SU-DHL-6 (cell line): ENCODE data around the gene CAB39.
A peak's percentile ranks its signal among the peaks of the same experiment; 100 is the strongest.

Source experiments
- H2AFZ ChIP-seq: fragments of 200-600 bp; sonication (generic); 2 replicates; pipeline ENCODE4 v1.6.1; 2014; ENCODE audit warnings: low read depth, mild to moderate bottlenecking, moderate library complexity, mixed read lengths, antibody characterized with exemption, low read length; ENCODE audit not compliant: severe bottlenecking
- H3F3A ChIP-seq: fragments of 200-600 bp; shearing (Covaris generic); 2 replicates; pipeline ENCODE4 v1.6.0; 2016; ENCODE audit warnings: antibody characterized with exemption, mild to moderate bottlenecking; ENCODE audit not compliant: insufficient read depth
- H3K27ac ChIP-seq: fragments of 200-600 bp; sonication (generic); 2 replicates; pipeline ENCODE4 v1.5.1; 2016; ENCODE audit warnings: low read depth, mild to moderate bottlenecking, low read length, moderate library complexity, mixed read lengths
- H3K27me3 ChIP-seq: fragments of 200-600 bp; sonication (generic), shearing (Covaris generic); 2 replicates; pipeline ENCODE4 v1.6.0; 2014; ENCODE audit warnings: mild to moderate bottlenecking, low read length
- H3K36me3 ChIP-seq: fragments of 200-600 bp; sonication (generic); 2 replicates; pipeline ENCODE4 v1.6.1; 2014; ENCODE audit warnings: mild to moderate bottlenecking, low read length, mixed read lengths
- H3K4me2 ChIP-seq: fragments of 300-600, 200-600 bp; shearing (Covaris generic), sonication (generic); 2 replicates; pipeline ENCODE4 v1.6.0; 2014; ENCODE audit warnings: low read length, low read depth, mild to moderate bottlenecking; ENCODE audit not compliant: poor library complexity, severe bottlenecking
- H3K4me3 ChIP-seq: fragments of 200-600 bp; sonication (generic); 2 replicates; pipeline ENCODE4 v1.5.1; 2014; ENCODE audit warnings: antibody characterized with exemption, low read length, mild to moderate bottlenecking, mixed read lengths; ENCODE audit not compliant: insufficient read depth, poor library complexity, severe bottlenecking
- H3K79me2 ChIP-seq: fragments of 200-600 bp; sonication (generic); 2 replicates; pipeline ENCODE4 v1.6.1; 2014; ENCODE audit warnings: mild to moderate bottlenecking, low read length, moderate library complexity; ENCODE audit not compliant: insufficient read depth
- H3K9ac ChIP-seq: fragments of 200-600 bp; sonication (generic); 2 replicates; pipeline ENCODE4 v1.7.0; 2014; ENCODE audit warnings: mild to moderate bottlenecking, low read length
- H3K9me2 ChIP-seq: fragments of 200-600 bp; sonication (generic); replicated peaks from 2 replicates; pipeline ENCODE4 v1.6.1; 2014; ENCODE audit warnings: low read length; ENCODE audit not compliant: insufficient read depth
- H3K9me3 ChIP-seq: fragments of 200-600 bp; sonication (generic); 2 replicates; pipeline ENCODE4 v1.6.1; 2014; ENCODE audit warnings: low read length, mixed read lengths; ENCODE audit not compliant: insufficient read depth
- H4K20me1 ChIP-seq: fragments of 200-600 bp; sonication (generic); 2 replicates; pipeline ENCODE4 v1.6.1; 2014; ENCODE audit warnings: low read depth, mild to moderate bottlenecking, antibody characterized with exemption, low read length, moderate library complexity, mixed read lengths
- EZH2phosphoT487 ChIP-seq: fragments of 200-600 bp; sonication (generic), shearing (Covaris generic); conservative IDR thresholded peaks from 2 replicates; pipeline ENCODE4 v1.6.1; 2018; ENCODE audit warnings: mild to moderate bottlenecking, antibody characterized with exemption, low read length, moderate library complexity, mixed read lengths
- TF ChIP-seq, protein P1 (sequence below): fragments of 200-600 bp; sonication (generic); IDR thresholded peaks from one replicate; pipeline ENCODE4 v1.5.1; 2017; ENCODE audit warnings: antibody characterized with exemption, mild to moderate bottlenecking, low read length, moderate library complexity; ENCODE audit not compliant: insufficient read depth, poor library complexity, severe bottlenecking

Gene CAB39

DNA sequence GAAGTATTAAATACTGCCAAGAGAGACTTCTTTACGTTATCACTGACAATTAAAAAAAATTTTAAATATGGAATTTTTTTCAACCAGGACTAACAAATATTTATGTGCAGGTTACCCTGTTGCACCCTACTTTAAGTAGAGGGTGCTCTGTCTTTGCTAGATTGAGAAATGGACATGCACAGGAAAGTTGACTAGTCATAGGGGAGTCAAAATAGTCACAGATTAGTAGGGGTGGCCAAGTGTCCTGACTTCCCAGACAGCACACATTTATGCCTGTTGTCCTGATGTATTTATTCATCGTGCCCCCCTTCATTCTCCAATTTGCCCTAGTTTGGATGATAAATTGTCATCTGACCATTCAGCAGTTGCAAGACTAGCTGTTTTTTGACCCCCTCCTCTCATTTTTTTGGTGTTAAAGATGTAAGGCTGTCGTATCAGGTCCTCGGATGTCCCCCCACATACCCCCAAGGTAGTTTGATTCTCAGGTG, 20.3 kb downstream of the CAB39 start:
- no peak overlapping the region for H3K27ac ChIP-seq
- H3K9me3 ChIP-seq = no peaks in the 10 kb centered on the region
- no peak overlapping the region for H3K9ac ChIP-seq
- H3F3A ChIP-seq = no peaks in the 10 kb centered on the region
- no peaks in the 10 kb centered on the region for H3K36me3 ChIP-seq
- no peak overlapping the region for H2AFZ ChIP-seq
- TF ChIP-seq EZH2phosphoT487 = no peak
- TF ChIP-seq, protein P1, sequence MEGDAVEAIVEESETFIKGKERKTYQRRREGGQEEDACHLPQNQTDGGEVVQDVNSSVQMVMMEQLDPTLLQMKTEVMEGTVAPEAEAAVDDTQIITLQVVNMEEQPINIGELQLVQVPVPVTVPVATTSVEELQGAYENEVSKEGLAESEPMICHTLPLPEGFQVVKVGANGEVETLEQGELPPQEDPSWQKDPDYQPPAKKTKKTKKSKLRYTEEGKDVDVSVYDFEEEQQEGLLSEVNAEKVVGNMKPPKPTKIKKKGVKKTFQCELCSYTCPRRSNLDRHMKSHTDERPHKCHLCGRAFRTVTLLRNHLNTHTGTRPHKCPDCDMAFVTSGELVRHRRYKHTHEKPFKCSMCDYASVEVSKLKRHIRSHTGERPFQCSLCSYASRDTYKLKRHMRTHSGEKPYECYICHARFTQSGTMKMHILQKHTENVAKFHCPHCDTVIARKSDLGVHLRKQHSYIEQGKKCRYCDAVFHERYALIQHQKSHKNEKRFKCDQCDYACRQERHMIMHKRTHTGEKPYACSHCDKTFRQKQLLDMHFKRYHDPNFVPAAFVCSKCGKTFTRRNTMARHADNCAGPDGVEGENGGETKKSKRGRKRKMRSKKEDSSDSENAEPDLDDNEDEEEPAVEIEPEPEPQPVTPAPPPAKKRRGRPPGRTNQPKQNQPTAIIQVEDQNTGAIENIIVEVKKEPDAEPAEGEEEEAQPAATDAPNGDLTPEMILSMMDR = no peak
- no peak overlapping the region for H3K4me3 ChIP-seq
- no peaks in the 10 kb centered on the region for H3K27me3 ChIP-seq
- H3K4me2 ChIP-seq = no peak overlapping the region
- H3K9me2 ChIP-seq = no peaks in the 10 kb centered on the region
- peaks cover 97% of the 10 kb centered on the region for H3K79me2 ChIP-seq
- no peaks in the 10 kb centered on the region for H4K20me1 ChIP-seq

DNA sequence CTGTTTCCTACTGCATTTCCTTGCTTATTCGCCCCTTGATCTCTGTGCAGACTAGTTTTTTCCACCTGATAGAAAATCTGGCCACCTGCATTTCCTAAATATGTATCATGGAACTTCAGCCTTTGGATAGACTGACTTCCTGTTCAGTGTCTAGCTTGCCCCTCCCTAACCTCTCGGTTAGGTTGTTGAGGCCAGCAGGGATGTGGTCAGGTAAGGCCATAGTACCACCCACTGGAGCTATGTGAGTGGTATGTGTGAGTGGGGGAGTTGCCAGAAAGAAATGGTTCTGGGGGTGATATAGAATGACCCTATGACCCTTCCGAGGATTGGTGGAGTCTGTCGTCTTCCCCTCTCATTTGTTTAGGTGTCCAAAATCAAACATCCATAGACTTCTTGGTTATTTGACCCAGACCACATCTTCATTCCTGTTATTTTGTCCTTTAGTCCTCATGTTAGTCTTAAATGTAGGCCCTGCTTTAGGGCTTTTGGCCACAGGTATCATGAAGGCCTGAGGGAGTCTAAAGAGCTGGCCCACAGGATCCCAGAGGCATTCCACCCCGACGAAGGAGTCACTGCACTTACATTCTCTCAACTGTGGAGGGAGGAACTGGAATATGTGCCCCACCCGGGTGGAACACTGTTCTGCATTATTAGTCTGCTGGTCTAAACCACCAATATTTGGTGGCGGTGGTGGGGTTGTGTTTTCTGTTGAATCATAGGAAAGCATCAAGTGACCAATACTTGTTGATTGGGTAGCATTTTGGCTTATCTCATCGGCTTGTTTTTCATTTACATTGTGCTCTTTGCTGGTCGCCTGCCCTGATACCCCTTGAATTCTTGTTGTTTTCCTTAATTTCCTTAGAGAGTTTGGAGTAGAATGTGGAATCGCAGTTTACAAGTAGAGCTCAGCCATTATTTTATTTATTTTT, 21.9 kb downstream of the CAB39 start:
- H3K9me3 ChIP-seq = no peaks in the 10 kb centered on the region
- H3K4me3 ChIP-seq = no peak overlapping the region
- peaks cover 99% of the 10 kb centered on the region for H3K79me2 ChIP-seq
- H3K27me3 ChIP-seq = no peaks in the 10 kb centered on the region
- no peak overlapping the region for H3K4me2 ChIP-seq
- H2AFZ ChIP-seq = no peak overlapping the region
- H3K27ac ChIP-seq = no peak overlapping the region
- no peak overlapping the region for H3K9ac ChIP-seq
- TF ChIP-seq, protein P1 = no peak
- no peak for TF ChIP-seq EZH2phosphoT487
- H3K36me3 ChIP-seq = peaks cover 4% of the 10 kb centered on the region; the same call in 1 of the 2 replicates
- peaks cover 4% of the 10 kb centered on the region; the same call in 1 of the 2 replicates for H4K20me1 ChIP-seq
- no peaks in the 10 kb centered on the region for H3K9me2 ChIP-seq
- 0 out of 2 replicates have a peak, but pooled peaks cover 5% of the 10 kb centered on the region for H3F3A ChIP-seq

DNA sequence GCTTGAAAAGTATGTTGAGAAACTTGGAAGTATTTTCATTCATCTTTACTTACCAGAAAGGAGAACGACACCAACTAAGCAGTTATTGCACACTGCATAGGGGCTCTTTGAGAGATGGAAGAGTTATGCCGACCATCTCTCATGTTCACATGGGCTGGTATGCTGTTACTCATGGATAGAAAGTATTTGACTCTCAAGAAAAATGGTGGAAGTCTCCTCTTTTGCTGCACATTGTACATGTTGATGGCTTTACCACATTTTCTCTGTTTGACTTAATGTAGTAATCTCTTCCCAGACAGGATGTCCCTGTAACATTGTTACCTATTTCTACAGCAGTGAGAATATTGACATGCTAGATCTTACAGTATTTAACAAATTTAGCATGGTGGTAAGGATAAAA, 23.2 kb downstream of the CAB39 start:
- H3K4me3 ChIP-seq = no peak overlapping the region
- H3F3A ChIP-seq = 0 out of 2 replicates have a peak, but pooled peaks cover 5% of the 10 kb centered on the region
- no peaks in the 10 kb centered on the region for H3K9me2 ChIP-seq
- H3K4me2 ChIP-seq = peak overlapping the region; percentile 20
- H3K27me3 ChIP-seq = no peaks in the 10 kb centered on the region
- H4K20me1 ChIP-seq = peaks cover 4% of the 10 kb centered on the region
- H3K36me3 ChIP-seq = peaks cover 4% of the 10 kb centered on the region; the same call in 1 of the 2 replicates
- H2AFZ ChIP-seq = no peak overlapping the region
- TF ChIP-seq, protein P1 = no peak
- TF ChIP-seq EZH2phosphoT487 = no peak
- no peak overlapping the region for H3K27ac ChIP-seq
- 0 out of 2 replicates have a peak overlapping the region, but pooled peaks have one; percentile 1 for H3K9ac ChIP-seq
- H3K79me2 ChIP-seq = peaks cover 99% of the 10 kb centered on the region
- no peaks in the 10 kb centered on the region for H3K9me3 ChIP-seq
